Fibroblast of skin of scalp (primary cell): ENCODE measurements around the gene PLIN4.

Source experiments
- DNase-seq: peaks from one replicate; pipeline ENCODE4 v3.0.0-alpha.2; 2013

PLIN4 gene

GRCh38 chr19:4505570-4506448 lies 12.5 kb downstream of the PLIN4 start:
- DNase-seq: no peak

- DNase-seq: no peak
Measured at GRCh38 chr19:4504891-4505569, 13.3 kb downstream of the PLIN4 start.

- no peak for DNase-seq
Measured at GRCh38 chr19:4504297-4504701, 14.0 kb downstream of the PLIN4 start.

- DNase-seq: no peak
Measured at GRCh38 chr19:4503825-4504170, 14.5 kb downstream of the PLIN4 start.

GRCh38 chr19:4503132-4503824 lies 15.0 kb downstream of the PLIN4 start:
- no peak for DNase-seq

- DNase-seq: no peak
Measured at GRCh38 chr19:4502282-4503131, 15.8 kb downstream of the PLIN4 start.

- DNase-seq: no peak
Measured at GRCh38 chr19:4501691-4502090, 16.6 kb downstream of the PLIN4 start.

GRCh38 chr19:4500841-4501591 lies 17.3 kb downstream of the PLIN4 start:
- DNase-seq: no peak

- DNase-seq: no peak
Measured at GRCh38 chr19:4499855-4500254, 18.4 kb downstream of the PLIN4 start.

GRCh38 chr19:4499318-4499717 lies 19.0 kb downstream of the PLIN4 start:
- no peak for DNase-seq

GRCh38 chr19:4498694-4499093 lies 19.6 kb downstream of the PLIN4 start:
- DNase-seq: no peak

GRCh38 chr19:4497770-4498389 lies 20.4 kb downstream of the PLIN4 start:
- no peak for DNase-seq

GRCh38 chr19:4496304-4496703 lies 22.0 kb downstream of the PLIN4 start:
- no peak for DNase-seq

GRCh38 chr19:4495471-4495870 lies 22.8 kb downstream of the PLIN4 start:
- DNase-seq: no peak

- DNase-seq: no peak
Measured at GRCh38 chr19:4494691-4495064, 23.6 kb downstream of the PLIN4 start.

- DNase-seq: no peak
Measured at GRCh38 chr19:4493929-4494690, 24.2 kb downstream of the PLIN4 start.

GRCh38 chr19:4493104-4493928 lies 25.0 kb downstream of the PLIN4 start:
- no peak for DNase-seq

- DNase-seq: no peak
Measured at GRCh38 chr19:4492337-4493103, 25.8 kb downstream of the PLIN4 start.

GRCh38 chr19:4491446-4491845 lies 26.8 kb downstream of the PLIN4 start:
- no peak for DNase-seq
